Muscle of leg (tissue), 11 donors: ENCODE data around the gene OR13A1. TPM values are rescaled to one million over a fixed set of nuclear protein-coding genes. Genes with fewer than 3 reads are reported as not detected.
"Not testable (repeated sequence)": the region's sequence is repeated elsewhere in the genome, so short reads cannot be mapped to it uniquely, and the experiment has no call there.

ENCODE experiments used
- DNase-seq: peaks from one replicate; pipeline ENCODE4 v3.0.0; 2013
- H3K27ac ChIP-seq: one replicate; pipeline ENCODE4 v1.5.1; 2013; ENCODE audit warnings: mild to moderate bottlenecking, low read length, control low read depth
- H3K27me3 ChIP-seq: one replicate; pipeline ENCODE4 v1.6.1; 2013; ENCODE audit warnings: low read length; ENCODE audit not compliant: control insufficient read depth, insufficient read depth
- H3K36me3 ChIP-seq: one replicate; pipeline ENCODE4 v1.6.1; 2013; ENCODE audit warnings: low read length; ENCODE audit not compliant: control insufficient read depth, insufficient read depth
- H3K4me1 ChIP-seq: one replicate; pipeline ENCODE4 v1.6.1; 2013; ENCODE audit warnings: low read length; ENCODE audit not compliant: control insufficient read depth, insufficient read depth
- H3K4me3 ChIP-seq: one replicate; pipeline ENCODE4 v1.5.1; 2013; ENCODE audit warnings: low read length, control low read depth
- H3K9me3 ChIP-seq: replicated peaks from 2 replicates; pipeline ENCODE4 v1.6.1; 2013; ENCODE audit warnings: low read depth, low read length; ENCODE audit not compliant: control insufficient read depth
- WGBS: methylation state at CpG from one replicate; pipeline ENCODE4 v1.1.5; 2013; ENCODE audit warnings: missing lambda C conversion rate; ENCODE audit not compliant: insufficient coverage; 5-methylcytosine and 5-hydroxymethylcytosine counted together
- polyA plus RNA-seq, 8 donors: library from polyadenylated mRNA; unstranded; fragments of 120-200 nt; gene quantifications; one replicate each; pipeline versions ENCODE4 v1.2.1 to v1.2.3, GENCODE V29; 2013; ENCODE audit warnings: inconsistent platforms in 1 of 8, low replicate concordance in 1 of 8; ENCODE audit not compliant: insufficient read length in 8 of 8, insufficient read depth in 1 of 8
- total RNA-seq: library from RNA; stranded (reverse); fragments of 120-200 nt; gene quantifications from one replicate; pipeline ENCODE4 v1.2.4, GENCODE V29; 2013

OR13A1 gene
- total and polyA plus RNA-seq, 9 donors = 0.06 to 0.09 (median 0.08) TPM; not detected in 6

DNA sequence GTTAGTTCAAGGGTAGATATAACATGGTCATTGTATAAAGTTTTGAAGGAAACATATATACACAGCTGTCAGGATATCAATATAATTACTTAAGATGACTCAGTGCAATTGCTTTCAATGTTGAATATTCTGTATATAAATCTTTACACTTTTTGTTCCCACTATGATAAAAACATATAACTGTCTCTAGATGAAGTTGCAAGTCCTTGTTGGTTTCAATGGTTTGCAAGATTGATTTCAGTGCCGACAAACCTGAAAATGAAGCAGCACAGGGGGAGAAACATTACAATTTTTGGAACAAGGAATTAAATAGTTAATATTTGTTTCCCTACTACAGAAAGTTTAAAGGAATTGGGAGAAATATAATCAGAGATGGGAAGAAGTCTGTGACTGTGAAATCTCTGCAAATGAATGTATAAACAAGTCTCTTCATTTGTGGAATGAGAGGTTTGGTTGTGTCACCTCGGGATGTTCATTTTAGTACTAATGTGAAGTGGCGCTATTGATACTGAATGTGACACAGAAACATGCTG, 54.1 kb downstream of the OR13A1 start:
- no peak for DNase-seq
- no peaks in the 10 kb centered on the region for H3K27me3 ChIP-seq
- no peaks in the 10 kb centered on the region for H3K4me1 ChIP-seq
- 85% methylated on average over 2 of the region's 3 CpGs for WGBS
- no peaks in the 10 kb centered on the region for H3K9me3 ChIP-seq
- no peak overlapping the region for H3K27ac ChIP-seq
- H3K4me3 ChIP-seq = no peak overlapping the region
- H3K36me3 ChIP-seq = no peaks in the 10 kb centered on the region

DNA sequence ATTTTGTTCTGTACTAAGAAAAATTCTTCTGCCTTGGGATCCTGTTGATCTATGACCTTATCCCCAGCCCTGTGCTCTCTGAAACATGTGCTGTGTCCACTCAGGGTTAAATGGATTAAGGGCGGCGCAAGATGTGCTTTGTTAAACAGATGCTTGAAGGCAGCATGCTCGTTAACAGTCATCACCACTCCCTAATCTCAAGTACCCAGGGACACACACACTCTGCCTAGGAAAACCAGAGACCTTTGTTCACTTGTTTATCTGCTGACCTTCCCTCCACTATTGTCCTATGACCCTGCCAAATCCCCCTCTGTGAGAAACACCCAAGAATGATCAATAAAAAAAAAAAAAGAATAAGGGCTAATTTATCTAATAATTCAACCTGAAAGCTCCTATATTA, 54.8 kb downstream of the OR13A1 start:
- not testable (repeated sequence) for DNase-seq, H3K9me3 ChIP-seq, H3K27ac ChIP-seq, H3K4me1 ChIP-seq, H3K27me3 ChIP-seq, H3K4me3 ChIP-seq, H3K36me3 ChIP-seq
- WGBS = no CpG with 5 or more reads among the region's 3 CpGs

DNA sequence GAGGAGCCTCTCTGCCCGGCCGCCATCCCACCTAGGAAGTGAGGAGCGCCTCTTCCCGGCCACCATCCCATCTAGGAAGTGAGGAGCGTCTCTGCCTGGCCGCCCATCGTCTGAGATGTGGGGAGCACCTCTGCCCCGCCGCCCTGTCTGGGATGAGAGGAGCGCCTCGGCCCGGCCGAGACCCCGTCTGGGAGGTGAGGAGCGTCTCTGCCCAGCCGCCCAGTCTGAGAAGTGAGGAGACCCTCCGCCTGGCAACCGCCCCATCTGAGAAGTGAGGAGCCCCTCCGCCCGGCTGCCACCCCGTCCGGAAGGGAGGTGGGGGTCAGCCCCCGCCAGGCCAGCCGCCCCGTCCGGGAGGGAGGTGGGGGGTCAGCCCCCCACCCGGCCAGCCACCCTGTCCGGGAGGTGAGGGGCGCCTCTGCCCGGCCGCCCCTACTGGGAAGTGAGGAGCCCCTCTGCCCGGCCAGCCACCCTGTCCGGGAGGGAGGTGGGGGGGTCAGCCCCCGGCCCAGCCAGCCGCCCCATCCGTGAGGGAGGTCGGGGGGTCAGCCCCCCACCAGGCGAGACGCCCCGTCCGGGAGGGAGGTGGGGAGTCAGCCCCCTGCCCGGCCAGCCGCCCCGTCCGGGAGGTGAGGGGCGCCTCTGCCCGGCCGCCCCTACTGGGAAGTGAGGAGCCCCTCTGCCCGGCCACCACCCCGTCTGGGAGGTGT, 55.5 kb downstream of the OR13A1 start:
- 93% methylated on average over 5 of the region's 50 CpGs for WGBS
- DNase-seq, H3K4me3 ChIP-seq, H3K27ac ChIP-seq, H3K4me1 ChIP-seq, H3K36me3 ChIP-seq, H3K27me3 ChIP-seq, H3K9me3 ChIP-seq: not testable (repeated sequence)

DNA sequence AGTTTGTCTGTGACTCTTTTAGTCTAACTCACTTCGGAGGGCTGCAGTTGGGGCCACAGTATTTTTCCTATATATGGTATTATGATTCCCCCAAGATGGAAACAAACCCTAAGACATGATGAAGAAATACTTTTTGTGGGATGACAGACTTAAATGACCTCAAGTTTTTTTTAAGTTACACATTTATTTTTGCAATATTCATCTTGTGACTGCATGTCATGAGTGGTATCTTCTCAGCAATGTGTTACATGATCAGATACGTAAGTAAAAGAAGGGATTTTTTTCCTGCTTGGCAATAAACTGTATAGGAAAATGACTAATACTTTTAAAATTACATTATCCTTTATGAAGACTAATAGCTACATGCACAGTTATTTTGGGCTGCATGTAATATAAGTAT, 57.8 kb downstream of the OR13A1 start:
- no peak for DNase-seq
- no peak overlapping the region for H3K4me3 ChIP-seq
- no peaks in the 10 kb centered on the region for H3K9me3 ChIP-seq
- H3K27me3 ChIP-seq = peaks cover 3% of the 10 kb centered on the region
- H3K36me3 ChIP-seq = no peaks in the 10 kb centered on the region
- no CpG with 5 or more reads among the region's 2 CpGs for WGBS
- no peaks in the 10 kb centered on the region for H3K4me1 ChIP-seq
- H3K27ac ChIP-seq = no peak overlapping the region

DNA sequence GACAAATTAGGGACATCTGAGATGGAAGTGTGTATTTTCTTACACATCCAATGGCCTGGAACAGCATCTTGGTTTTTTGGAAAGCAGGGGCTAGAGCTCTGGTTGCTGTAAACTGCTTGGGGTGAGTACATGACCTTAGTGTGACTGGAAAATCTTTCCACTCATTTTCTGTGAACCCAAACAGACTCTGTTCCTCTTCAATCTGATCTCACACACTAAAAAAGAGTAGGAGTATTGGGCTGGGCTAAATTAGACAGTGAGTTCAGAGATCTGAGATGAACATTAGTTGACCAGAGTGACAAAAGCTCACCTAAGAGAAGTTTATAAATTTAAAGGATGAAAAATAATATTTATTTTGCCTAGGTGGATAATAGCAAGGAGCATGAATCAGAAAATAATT, 59.2 kb downstream of the OR13A1 start:
- H3K9me3 ChIP-seq = no peaks in the 10 kb centered on the region
- no peak overlapping the region for H3K4me3 ChIP-seq
- H3K4me1 ChIP-seq = no peaks in the 10 kb centered on the region
- H3K36me3 ChIP-seq = no peaks in the 10 kb centered on the region
- H3K27ac ChIP-seq = no peak overlapping the region
- DNase-seq = no peak
- peaks cover 3% of the 10 kb centered on the region for H3K27me3 ChIP-seq

DNA sequence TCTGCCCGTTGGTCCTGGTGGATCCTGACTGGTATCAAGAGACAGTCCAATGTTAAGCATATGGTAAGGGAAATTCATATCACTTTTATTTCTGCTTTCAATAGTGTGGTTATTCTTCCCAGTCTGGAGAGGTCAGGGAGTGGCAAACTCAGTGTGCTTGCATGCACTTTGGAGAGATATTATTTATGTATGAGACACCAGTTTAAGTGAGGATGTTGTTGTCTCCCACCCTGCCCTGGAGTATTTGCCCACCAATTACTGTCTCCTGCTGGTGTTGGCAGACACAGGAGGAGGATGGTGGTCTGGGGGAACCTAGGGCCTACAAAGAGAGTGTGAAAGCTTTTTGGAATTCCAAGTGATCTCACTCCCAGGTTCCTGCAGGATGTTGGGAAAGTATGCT, 59.7 kb downstream of the OR13A1 start:
- Histone ChIP-seq H3K27ac (no peak overlapping the region), H3K4me1 (no peaks in the 10 kb centered on the region), H3K36me3 (no peaks in the 10 kb centered on the region), H3K27me3 (peaks cover 3% of the 10 kb centered on the region), H3K4me3 (no peak overlapping the region), H3K9me3 (no peaks in the 10 kb centered on the region)
- no CpG with 5 or more reads among the region's 1 CpG for WGBS
- no peak for DNase-seq

DNA sequence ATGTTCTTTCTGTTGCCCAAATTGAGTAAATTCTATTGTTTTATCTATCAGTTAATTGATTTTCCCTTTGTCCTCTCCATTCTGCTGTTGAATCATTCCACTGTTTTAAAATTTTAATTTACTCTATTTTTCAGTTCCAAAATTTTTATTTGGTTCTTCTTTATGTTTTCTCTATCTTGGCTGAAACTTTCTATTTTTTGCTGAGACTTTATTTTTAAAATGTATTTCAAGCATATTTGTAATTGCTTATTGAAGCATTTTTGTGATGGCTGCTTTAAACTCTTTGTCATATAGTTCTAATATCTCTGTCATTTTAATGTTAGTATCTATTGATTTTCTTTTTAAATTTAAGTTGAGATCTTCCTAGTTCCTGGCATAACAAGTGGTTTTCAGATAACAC, 60.5 kb downstream of the OR13A1 start:
- Histone ChIP-seq H3K9me3 (no peaks in the 10 kb centered on the region), H3K36me3 (no peaks in the 10 kb centered on the region), H3K4me3 (no peak overlapping the region), H3K4me1 (no peaks in the 10 kb centered on the region), H3K27me3 (peaks cover 3% of the 10 kb centered on the region), H3K27ac (no peak overlapping the region)
- no peak for DNase-seq

DNA sequence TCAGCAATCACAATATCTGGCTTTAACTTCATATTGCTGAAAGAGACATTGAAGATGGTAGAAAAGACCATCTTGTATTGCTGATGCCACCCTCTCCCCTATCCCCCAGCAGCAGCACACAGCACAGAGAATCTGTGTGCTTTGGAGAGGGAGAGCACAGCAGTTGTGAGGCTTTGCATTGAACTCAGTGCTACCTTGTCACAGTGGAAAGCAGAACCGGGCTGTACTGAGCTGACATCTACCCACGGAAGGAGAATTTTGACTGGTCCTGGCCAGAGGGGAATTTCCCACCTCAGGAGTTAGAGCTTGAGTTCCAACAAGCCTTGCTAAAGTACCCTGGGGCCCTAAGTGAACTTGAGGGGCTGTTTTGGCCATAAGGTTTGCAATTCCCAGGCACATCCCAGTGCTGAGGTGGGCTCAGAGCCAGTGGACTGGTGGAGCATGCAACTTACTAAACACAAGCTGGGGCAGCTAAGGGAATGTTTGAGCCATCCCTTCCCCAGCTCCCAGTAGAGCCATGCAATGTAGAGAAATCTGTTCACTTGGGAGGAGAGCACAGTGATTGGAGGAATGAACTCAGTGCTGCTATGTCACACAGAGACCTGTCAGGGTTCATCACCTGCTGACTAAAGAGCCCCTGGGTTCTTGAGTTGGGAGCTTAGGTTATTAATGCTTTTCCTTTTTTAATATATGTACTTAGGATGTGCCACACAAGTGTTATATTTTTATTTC, 62.1 kb downstream of the OR13A1 start:
- DNase-seq = no peak
- 61% methylated on average over 2 of the region's 2 CpGs for WGBS
- Histone ChIP-seq H3K4me1 (no peaks in the 10 kb centered on the region), H3K4me3 (no peak overlapping the region), H3K36me3 (no peaks in the 10 kb centered on the region), H3K27ac (no peak overlapping the region), H3K9me3 (no peaks in the 10 kb centered on the region), H3K27me3 (peaks cover 3% of the 10 kb centered on the region)

Other genes with a start within 250 kb of the OR13A1 start
- gene ALOX5, start 58.6 kb upstream of the OR13A1 start, total RNA-seq = 0.58 TPM
- gene ALOX5, start 58.6 kb upstream of the OR13A1 start, polyA plus RNA-seq = 1 to 10 TPM in 6 of 8 donors, under 1 TPM in 2; 0.75 to 1.9 (median 1.3) TPM